HepG2 (cell line): ENCODE measurements around the gene ZNF341. TPM values are rescaled to one million over a fixed set of nuclear protein-coding genes. Genes with fewer than 3 reads are reported as not detected.

Source experiments
- NFE2L2 ChIP-seq: fragments of 150-350 bp; IDR thresholded peaks from 2 replicates; pipeline ENCODE4 v1.6.1; 2014; ENCODE audit warnings: low read length
- PHF8 ChIP-seq: sonication (generic); formaldehyde crosslinking; IDR thresholded peaks from 2 replicates; pipeline ENCODE4 v1.5.0; 2020; ENCODE audit warnings: missing genetic modification reagents
- POGZ ChIP-seq: sonication (generic); formaldehyde crosslinking; IDR thresholded peaks from 2 replicates; pipeline ENCODE4 v1.4.0; 2020; ENCODE audit warnings: mild to moderate bottlenecking, missing genetic modification reagents
- THAP11 ChIP-seq: IDR thresholded peaks from 2 replicates; pipeline ENCODE4 v1.6.1; 2016; ENCODE audit warnings: missing biosample characterization, missing genetic modification reagents
- THYN1 ChIP-seq: sonication (generic); formaldehyde crosslinking; IDR thresholded peaks from 2 replicates; pipeline ENCODE4 v1.8.1; 2023; ENCODE audit warnings: low read depth, mild to moderate bottlenecking, moderate library complexity, missing genetic modification reagents, borderline replicate concordance
- ZBTB44 ChIP-seq: sonication (generic); formaldehyde crosslinking; IDR thresholded peaks from 2 replicates; pipeline ENCODE4 v1.4.0; 2020; ENCODE audit warnings: missing genetic modification reagents
- ZC3H4 ChIP-seq: sonication (generic); formaldehyde crosslinking; IDR thresholded peaks from 2 replicates; pipeline ENCODE4 v1.4.0; 2020; ENCODE audit warnings: missing genetic modification reagents, borderline replicate concordance
- ZNF232 ChIP-seq: sonication (generic); formaldehyde crosslinking; IDR thresholded peaks from 2 replicates; pipeline ENCODE4 v1.4.0; 2020; ENCODE audit warnings: missing genetic modification reagents, borderline replicate concordance
- ZNF30 ChIP-seq: sonication (generic); formaldehyde crosslinking; IDR thresholded peaks from 2 replicates; pipeline ENCODE4 v1.5.0; 2020; ENCODE audit warnings: mild to moderate bottlenecking, missing genetic modification reagents
- ZNF703 ChIP-seq: sonication (generic); formaldehyde crosslinking; IDR thresholded peaks from 2 replicates; pipeline ENCODE4 v1.5.1; 2020; ENCODE audit warnings: missing genetic modification reagents, mild to moderate bottlenecking, moderate library complexity, borderline replicate concordance
- polyA plus RNA-seq, 8 experiments: library from polyadenylated mRNA; depleted of rRNA in 3 of 8; stranded (reverse) in 7 of 8; unstranded in 1 of 8; fragments of >200 nt; fragmentation: Illumina TruSeq in 4 of 8; extraction: Trizol in 4 of 8; gene quantifications; 2 replicates each; pipeline versions ENCODE4 v1.2.1 to v1.2.3, GENCODE V29; 2011 to 2016; ENCODE audit warnings: low read depth in 4 of 8, missing spikeins in 1 of 8, mixed read lengths in 1 of 8; ENCODE audit not compliant: insufficient read depth in 1 of 8
- total RNA-seq, 5 experiments: library from RNA; depleted of rRNA; stranded (reverse); fragments of >200 nt; fragmentation: Illumina TruSeq; extraction: Trizol; gene quantifications; 2 replicates each; pipeline ENCODE4 v1.2.3, GENCODE V29; 2016; ENCODE audit warnings: low read depth in 1 of 5
- TF ChIP-seq, protein P1 (sequence below): sonication (generic); formaldehyde crosslinking; IDR thresholded peaks from 2 replicates; pipeline ENCODE4 v1.4.0; 2020; ENCODE audit warnings: missing genetic modification reagents, borderline replicate concordance
- TF ChIP-seq, protein P2 (sequence below): fragments of 450-650 bp; IDR thresholded peaks from 2 replicates; pipeline ENCODE4 v1.6.1; 2016
- TF ChIP-seq, protein P3 (sequence below): sonication (generic); formaldehyde crosslinking; IDR thresholded peaks from 2 replicates; pipeline ENCODE4 v1.4.0; 2020; ENCODE audit warnings: missing genetic modification reagents
- TF ChIP-seq, protein P4 (sequence below): IDR thresholded peaks from 2 replicates; pipeline ENCODE4 v1.6.1; 2016; ENCODE audit warnings: missing compliant biosample characterization, missing genetic modification reagents, borderline replicate concordance
- TF ChIP-seq, protein P5 (sequence below): sonication (generic); formaldehyde crosslinking; IDR thresholded peaks from 2 replicates; pipeline ENCODE4 v1.4.0; 2020; ENCODE audit warnings: missing genetic modification reagents

ZNF341 gene
- total and polyA plus RNA-seq, 2 of the 13 experiments (the other 11 are each of a cell fraction or from before 2014, with no cell fraction given): 1.1 to 2.2 TPM

- TF ChIP-seq, protein P1, sequence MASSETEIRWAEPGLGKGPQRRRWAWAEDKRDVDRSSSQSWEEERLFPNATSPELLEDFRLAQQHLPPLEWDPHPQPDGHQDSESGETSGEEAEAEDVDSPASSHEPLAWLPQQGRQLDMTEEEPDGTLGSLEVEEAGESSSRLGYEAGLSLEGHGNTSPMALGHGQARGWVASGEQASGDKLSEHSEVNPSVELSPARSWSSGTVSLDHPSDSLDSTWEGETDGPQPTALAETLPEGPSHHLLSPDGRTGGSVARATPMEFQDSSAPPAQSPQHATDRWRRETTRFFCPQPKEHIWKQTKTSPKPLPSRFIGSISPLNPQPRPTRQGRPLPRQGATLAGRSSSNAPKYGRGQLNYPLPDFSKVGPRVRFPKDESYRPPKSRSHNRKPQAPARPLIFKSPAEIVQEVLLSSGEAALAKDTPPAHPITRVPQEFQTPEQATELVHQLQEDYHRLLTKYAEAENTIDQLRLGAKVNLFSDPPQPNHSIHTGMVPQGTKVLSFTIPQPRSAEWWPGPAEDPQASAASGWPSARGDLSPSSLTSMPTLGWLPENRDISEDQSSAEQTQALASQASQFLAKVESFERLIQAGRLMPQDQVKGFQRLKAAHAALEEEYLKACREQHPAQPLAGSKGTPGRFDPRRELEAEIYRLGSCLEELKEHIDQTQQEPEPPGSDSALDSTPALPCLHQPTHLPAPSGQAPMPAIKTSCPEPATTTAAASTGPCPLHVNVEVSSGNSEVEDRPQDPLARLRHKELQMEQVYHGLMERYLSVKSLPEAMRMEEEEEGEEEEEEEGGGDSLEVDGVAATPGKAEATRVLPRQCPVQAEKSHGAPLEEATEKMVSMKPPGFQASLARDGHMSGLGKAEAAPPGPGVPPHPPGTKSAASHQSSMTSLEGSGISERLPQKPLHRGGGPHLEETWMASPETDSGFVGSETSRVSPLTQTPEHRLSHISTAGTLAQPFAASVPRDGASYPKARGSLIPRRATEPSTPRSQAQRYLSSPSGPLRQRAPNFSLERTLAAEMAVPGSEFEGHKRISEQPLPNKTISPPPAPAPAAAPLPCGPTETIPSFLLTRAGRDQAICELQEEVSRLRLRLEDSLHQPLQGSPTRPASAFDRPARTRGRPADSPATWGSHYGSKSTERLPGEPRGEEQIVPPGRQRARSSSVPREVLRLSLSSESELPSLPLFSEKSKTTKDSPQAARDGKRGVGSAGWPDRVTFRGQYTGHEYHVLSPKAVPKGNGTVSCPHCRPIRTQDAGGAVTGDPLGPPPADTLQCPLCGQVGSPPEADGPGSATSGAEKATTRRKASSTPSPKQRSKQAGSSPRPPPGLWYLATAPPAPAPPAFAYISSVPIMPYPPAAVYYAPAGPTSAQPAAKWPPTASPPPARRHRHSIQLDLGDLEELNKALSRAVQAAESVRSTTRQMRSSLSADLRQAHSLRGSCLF (CRISPR knock-in tag): no peak
- TF ChIP-seq ZBTB44 (CRISPR knock-in tag) (peak; percentile 82; the same call in 1 of the 2 replicates), ZNF30 (CRISPR knock-in tag) (no peak), THAP11 (CRISPR knock-in tag) (peak; percentile 67), NFE2L2 (no peak), THYN1 (CRISPR knock-in tag) (no peak), POGZ (CRISPR knock-in tag) (0 out of 2 replicates have a peak, but pooled peaks have one; percentile 61), ZNF232 (CRISPR knock-in tag) (peak; percentile 93; the same call in 1 of the 2 replicates), ZC3H4 (0 out of 2 replicates have a peak, but pooled peaks have one; percentile 29), PHF8 (CRISPR knock-in tag) (peak; percentile 5; the same call in 1 of the 2 replicates), ZNF703 (no peak)
- TF ChIP-seq, protein P2, sequence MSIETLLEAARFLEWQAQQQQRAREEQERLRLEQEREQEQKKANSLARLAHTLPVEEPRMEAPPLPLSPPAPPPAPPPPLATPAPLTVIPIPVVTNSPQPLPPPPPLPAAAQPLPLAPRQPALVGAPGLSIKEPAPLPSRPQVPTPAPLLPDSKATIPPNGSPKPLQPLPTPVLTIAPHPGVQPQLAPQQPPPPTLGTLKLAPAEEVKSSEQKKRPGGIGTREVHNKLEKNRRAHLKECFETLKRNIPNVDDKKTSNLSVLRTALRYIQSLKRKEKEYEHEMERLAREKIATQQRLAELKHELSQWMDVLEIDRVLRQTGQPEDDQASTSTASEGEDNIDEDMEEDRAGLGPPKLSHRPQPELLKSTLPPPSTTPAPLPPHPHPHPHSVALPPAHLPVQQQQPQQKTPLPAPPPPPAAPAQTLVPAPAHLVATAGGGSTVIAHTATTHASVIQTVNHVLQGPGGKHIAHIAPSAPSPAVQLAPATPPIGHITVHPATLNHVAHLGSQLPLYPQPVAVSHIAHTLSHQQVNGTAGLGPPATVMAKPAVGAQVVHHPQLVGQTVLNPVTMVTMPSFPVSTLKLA: peak; percentile 67; the same call in 1 of the 2 replicates
- TF ChIP-seq, protein P3, sequence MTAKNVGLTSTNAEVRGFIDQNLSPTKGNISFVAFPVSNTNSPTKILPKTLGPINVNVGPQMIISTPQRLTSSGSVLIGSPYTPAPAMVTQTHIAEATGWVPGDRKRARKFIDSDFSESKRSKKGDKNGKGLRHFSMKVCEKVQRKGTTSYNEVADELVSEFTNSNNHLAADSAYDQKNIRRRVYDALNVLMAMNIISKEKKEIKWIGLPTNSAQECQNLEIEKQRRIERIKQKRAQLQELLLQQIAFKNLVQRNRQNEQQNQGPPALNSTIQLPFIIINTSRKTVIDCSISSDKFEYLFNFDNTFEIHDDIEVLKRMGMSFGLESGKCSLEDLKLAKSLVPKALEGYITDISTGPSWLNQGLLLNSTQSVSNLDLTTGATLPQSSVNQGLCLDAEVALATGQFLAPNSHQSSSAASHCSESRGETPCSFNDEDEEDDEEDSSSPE (CRISPR knock-in tag): peak; percentile 100
- TF ChIP-seq, protein P4, sequence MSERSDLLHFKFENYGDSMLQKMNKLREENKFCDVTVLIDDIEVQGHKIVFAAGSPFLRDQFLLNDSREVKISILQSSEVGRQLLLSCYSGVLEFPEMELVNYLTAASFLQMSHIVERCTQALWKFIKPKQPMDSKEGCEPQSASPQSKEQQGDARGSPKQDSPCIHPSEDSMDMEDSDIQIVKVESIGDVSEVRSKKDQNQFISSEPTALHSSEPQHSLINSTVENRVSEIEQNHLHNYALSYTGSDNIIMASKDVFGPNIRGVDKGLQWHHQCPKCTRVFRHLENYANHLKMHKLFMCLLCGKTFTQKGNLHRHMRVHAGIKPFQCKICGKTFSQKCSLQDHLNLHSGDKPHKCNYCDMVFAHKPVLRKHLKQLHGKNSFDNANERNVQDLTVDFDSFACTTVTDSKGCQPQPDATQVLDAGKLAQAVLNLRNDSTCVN (CRISPR knock-in tag): peak; percentile 66; the same call in 1 of the 2 replicates
- TF ChIP-seq, protein P5, sequence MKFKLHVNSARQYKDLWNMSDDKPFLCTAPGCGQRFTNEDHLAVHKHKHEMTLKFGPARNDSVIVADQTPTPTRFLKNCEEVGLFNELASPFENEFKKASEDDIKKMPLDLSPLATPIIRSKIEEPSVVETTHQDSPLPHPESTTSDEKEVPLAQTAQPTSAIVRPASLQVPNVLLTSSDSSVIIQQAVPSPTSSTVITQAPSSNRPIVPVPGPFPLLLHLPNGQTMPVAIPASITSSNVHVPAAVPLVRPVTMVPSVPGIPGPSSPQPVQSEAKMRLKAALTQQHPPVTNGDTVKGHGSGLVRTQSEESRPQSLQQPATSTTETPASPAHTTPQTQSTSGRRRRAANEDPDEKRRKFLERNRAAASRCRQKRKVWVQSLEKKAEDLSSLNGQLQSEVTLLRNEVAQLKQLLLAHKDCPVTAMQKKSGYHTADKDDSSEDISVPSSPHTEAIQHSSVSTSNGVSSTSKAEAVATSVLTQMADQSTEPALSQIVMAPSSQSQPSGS: peak; percentile 55; the same call in 1 of the 2 replicates
Observed at GRCh38 chr20:33686100-33686983, 45.5 kb upstream of the ZNF341 start, which contains the start of gene E2F1 (continued).
